ENCODE results near the gene MAP2K2.

MAP2K2 gene

DNA sequence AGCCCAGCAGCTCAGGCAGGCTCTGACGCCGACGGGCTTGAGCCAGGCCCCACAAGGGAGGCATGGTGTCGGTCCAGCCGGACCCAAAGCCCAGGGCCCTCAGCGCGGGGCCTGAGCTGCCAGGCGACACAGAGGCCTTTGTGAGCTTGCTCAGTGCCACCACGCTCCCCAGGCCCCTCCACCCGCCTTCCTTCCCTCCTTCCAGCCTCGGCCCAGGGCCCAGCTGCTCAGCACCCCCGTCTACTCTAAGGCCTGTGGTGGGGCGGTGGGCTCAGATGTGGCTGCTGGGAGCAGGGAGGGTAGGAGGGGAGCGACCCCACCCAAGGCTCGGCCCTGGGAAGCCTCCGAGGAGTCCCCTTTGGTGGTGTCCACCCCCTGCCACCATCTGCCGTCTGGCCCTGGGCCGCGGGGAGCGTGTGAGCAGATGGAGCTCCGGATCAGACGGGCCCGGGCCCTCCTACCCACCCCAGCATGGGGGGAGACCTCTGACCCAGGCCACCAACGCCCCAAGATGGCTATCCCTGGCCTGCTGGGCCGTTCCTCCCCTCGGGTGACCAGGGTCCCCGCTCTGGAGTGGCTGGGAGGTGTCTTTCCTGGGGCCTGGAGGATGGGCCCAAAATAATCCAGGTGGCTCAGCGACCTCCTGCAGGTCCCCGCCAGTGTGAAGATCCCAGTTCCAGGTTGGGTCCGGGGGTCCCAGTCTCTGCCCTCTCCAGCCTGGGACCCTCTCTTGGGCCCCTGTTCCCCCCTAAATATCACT lies 65.0 kb downstream of the MAP2K2 start:
- no peak for DNase-seq

DNA sequence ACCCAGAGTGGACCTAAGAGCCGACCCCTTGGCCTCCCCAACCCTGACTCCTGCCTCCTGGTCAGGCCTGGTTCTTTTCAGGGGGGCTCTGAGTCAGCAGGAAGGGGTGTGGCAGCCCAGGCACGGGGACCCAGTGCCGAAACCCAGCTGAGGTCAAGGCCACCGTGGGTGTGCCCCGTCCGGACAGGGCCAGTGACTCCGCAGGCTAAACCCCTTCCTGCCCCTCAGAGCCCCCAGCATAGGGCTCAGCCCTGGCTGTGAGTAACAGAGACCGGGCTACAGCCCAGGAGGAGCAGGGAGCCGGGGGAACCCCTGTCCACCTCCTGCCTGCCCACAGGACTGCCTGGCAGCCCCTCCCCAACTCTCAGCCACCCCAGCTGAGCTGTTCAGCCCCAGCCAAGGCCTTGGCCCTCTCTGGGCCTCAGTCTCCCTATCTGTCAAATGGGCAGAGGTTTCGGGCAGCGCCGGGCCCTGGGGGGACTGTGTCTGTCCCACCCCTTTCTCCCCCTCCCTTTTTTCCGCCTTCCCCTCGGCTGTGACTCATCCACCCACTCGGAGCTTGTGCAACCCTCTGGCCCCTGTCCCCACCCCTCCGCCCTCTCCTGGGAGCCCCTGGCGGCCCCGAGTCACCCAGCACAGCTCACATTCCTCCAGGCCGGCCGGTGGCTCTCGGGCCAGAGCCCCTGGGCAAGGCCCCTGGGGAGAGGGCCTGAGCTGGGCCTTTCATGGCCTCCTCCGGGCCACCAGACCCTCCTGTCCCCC lies 65.8 kb downstream of the MAP2K2 start:
- DNase-seq, result peak; percentile 52 to 76

DNA sequence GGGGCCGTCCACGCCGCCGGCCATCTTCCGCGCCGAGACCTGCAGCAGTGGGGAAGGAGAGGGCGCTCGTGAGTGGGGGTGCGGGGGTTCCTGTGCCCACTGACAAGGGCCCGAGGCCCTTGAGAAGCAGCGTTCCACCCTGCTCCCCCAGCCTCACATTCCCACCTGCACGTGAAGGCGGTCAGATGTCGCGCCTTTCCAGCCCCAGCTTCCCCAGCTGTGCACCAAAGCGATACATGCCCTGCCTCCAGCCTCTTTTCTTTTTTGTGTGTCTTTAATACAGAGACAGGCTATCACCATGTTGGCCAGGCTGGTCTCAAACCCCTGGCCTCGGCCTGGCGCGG lies 68.7 kb downstream of the MAP2K2 start:
- DNase-seq, result no peak

DNA sequence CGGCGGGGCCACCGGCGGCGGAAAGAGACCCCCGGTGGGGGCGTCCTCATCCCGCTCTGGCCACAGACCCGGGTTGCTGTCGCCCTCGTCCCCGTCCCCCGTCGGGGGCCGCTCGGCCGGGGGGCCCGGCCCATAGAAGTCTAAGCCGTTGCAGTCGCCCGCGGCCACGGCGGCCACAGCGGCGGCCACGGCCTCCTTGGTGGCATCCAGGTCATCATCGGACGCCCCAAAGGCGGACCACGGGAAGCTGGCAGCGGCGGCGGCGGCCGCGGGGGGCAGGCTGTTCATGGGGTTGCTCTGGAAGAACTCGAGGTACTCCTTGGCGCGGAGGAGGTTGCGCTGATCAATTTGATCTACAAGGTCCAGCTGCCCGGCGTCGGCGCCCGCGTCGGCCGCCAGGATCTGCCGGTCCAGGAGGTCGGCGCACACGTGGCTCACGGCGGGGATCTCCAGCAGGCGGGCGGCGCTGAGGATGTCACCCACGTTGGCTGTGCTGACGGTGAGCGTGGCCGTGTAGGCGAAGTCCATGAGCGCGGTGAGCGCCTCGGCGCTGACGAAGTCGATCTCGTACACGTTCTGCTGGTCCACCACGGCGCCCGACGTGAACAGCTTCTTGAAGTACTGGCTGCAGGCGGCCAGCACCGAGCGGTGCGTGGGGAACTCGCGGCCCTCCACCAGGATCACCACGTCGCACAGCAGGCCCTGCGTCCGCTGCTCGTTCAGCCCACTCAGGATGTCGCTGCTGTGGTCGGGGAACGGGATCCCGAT lies 69.3 kb downstream of the MAP2K2 start:
- DNase-seq, result no peak

DNA sequence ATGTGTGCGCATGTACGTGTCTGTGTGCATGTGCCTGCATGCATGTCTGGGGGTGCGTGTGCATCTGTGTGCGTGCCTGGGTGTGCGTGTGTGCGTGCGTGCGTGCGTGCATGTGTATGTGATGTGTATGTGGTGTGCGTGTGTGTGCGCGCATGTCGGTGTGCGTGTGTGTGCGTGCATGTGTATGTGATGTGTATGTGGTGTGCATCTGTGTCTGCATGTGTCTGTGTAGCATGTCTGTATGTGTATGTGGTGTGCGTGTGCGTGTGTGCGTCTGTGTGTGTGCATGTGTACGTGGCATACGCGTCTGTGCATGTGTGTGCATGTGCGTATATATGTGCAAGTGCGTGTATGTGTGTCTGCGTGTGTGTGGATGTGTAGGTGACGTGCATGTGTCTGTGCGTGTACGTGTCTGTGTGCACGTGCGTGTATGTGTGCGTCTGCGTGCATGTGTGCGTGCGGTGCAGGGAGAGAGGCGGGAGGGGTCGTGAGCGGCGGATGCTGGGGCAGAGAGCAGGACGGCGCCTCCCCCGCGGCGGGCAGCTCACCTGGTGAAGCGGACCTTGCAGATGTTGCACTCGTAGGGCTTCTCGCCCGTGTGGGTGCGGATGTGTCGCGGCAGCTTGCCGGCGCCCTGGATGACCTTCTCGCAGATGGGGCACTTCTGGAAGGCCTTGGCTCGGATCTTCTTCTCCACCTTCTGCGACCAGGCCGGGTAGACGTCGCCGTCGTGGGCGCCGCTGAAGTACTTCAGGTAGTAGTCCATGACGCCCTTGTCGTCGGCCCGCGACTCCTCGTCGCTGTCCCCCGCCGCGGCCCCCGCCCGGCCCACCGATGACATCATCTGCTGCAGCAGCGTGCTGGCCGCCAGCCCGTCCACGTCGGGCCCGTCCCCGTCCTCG lies 70.2 kb downstream of the MAP2K2 start:
- no peak for DNase-seq

DNA sequence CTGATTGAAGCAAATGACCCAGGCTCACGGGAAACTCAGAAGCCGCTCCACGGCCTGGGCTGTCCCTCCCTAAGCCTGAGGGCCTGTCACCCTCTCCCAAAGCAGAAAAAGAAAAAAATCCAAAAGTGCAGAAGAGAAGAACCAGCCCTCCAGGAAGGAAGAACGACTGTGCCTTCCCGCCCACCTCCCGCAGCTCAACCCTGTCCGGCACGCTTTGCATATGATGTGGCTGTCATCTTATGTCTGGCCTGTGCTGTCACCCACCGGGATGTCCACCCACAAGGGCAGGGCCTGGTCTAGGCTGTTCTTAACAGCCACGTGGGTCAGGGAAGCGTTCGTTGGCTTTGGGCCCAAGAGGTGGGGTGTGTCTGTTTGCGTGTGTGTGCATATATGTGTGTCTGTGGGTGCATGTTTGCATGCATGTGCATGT lies 70.9 kb downstream of the MAP2K2 start:
- DNase-seq, result no peak

DNA sequence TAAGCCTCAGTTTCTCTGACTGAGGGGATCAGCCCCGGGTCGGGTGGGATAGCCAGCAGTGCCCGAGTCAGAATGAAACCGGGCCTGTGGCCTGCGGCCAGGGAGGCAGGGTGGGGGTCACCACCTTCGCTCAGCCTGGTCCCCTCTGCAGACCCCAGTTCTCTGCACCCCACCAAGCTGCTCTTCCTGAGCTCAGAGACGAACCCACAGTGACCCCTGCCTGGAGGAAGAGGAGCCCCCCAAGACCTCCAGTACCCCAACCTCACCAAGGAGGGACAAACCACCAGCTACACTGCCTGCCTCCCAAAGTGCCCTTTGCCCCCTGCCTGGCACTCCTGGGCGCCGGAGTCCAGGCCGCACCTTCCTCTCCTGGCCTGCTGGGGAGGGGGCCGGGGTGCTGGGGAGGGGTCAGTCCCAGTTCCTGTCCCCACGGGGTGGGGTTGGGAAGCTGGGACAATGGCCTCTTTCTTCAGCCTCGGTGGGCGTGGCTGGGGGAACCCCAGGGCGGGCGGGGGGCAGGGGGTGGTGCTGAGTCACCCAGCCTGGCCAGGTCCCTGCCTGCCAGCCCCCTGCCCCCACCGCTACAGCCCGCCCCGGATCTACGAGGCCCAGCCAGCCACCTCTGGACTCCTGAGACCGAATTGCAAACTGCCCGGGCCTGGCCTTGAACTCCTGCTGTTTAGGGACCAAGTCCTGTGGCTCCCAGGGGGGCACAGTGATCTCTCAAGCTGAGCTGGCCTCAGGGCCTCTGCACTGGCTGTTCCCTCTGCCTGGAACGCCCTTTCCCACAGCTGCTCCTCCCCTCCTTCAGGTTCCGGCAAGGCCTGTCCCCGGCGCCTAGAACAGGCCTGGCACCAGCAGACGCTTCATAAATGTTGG lies 71.6 kb downstream of the MAP2K2 start:
- DNase-seq, result peak in 1 of 2 donors; percentile 59

DNA sequence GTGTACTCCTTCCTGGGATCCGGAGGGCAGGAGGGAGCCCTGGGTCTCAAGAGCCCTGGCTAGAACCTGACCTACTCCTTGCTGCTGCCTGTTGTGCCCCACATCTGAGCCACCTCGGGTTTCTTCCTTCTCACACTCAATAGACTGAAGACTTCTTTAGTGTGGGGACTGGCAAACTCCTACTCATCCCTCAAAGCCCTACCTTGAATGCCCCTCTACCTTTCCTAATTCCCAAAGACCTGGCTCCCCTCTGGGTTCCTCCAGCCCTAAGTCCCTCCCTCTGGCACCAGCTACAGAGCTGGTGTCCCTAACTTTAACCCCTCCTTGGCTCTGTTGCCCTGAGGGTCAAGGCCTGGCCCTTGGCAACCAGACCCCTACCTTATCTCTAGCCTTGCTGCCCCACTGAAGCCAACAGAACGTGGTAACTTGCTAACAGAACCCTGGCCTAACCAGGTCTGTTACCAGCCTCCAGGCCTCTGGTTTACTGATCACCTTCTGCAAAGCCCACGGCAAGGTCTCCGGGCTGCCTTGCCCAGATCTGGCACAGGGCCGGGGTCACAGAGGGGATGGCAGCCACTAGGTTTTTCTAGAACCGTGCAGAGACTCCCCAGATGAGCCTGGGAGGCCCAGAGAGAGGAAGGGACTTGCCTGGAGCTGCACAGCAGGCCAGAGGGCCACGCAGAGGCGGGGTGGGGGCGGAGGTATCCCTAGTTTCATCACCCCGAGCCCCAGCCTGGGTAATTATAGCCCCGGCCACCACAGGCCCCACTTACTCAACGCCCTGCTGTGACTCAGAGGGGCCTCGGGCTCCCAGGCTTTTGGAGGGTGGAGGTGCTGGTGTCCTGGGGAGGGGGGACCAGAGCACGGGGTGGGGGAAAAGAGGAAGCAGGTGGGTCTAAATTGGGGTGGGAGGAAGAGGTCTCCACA lies 72.5 kb downstream of the MAP2K2 start:
- peak in 1 of 2 donors; percentile 64 for DNase-seq

DNA sequence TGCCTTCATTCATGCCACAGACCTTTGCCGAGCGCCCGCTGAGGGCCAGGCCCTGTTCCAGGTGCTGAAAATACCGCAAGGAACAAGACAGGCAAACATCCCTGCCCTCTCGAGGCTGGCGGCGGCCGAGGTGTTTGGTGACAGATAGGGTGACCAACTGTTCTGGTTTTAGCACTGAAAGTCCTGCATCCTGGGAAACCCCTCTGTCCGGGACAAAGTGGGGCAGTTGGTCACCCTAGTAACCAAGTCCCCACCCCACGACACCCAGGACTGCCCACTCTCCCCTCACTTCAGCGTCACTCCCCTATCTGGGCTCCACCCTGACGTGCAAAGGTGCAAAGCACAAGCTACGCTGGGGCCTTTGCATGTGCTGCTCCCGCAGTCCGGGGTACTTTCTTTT lies 74.5 kb downstream of the MAP2K2 start:
- no peak for DNase-seq

DNA sequence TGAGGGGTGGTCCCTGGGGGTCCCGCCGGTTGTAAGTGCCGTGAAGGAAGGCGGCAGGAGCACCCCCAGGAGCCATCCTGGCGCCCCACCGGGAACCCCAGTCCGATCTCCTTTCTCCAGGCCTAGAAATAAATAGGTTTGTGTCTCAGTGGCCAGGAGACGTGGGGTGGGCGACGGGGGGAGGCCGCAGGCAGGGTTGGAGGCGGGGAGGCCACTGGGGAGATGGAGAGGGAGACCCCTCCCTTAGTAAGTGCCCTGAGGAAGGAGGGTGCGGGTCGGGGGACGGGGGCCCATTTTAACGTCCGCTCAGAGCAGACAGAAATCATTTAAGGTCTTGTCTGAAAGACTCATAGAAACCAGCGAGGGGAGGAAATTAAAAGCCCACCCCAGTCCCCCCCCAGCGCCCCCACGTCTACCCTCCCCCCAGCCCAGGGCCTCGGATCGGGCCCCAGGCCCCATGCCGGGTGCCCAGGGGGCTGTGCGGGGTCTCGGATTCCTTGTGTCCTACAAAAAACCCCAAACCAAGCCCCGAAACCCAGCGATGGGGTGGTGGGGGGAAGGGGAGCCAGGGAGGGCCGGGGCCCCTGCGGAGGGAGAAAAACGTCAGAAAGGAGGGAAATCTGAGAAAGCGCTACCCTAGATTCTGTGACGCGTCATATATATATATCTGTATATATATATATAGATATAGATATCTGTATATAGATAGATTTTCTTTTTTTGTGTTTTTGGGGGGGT lies 76.8 kb downstream of the MAP2K2 start:
- no peak for DNase-seq

DNA sequence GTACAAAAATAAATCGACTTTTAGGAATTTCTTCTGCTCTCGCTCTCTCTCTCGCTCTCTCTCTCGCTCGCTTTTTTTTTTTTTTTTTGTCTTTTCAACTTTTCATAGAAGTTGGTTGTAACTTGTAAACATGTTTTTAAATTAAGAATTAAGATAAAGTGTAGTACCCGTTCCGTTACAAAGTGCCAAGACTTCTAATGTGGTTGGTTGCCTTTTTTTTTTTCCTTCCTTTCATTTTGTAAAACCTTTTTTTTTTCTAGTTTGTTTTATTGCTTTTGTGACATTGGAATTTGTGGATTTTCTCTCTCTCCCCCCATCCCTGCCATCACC lies 77.6 kb downstream of the MAP2K2 start:
- no peak for DNase-seq

DNA sequence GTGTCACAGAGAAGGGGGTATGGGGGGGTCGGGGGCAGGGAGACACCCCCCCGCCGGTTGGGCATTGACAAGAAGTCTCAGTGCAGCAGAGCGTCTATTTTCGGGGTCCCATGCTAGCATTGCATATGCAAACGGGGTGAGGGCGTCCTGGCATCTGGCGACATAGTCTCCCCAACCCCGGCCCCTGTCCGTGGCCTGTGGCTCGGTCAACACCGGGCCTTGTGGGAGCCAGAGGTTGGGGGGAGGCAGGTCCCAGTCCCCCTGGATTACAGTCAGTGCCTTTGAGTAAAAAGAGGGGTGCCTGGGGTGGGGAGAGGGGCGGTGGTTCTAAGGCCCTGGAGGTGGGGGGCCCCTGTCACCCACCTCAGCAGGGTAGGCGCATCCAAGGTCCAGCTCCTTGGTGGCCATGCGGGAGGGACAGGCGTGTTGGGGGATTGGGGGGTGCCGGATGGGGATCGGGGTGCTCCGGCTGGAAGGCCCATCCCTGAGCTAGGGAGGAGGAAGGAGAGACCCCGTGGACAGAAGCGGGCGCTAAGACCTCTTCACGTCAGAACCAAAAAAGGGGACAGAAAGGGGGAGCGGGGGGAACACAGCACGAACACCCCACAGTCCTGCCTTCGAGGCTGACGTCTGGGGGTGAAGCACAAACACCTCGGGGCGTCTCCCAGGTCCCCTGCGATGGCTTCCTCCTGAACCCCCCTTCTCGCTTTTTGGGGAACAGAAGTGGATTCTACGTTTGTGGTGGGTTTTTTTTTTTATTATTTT lies 78.1 kb downstream of the MAP2K2 start:
- no peak for DNase-seq

DNA sequence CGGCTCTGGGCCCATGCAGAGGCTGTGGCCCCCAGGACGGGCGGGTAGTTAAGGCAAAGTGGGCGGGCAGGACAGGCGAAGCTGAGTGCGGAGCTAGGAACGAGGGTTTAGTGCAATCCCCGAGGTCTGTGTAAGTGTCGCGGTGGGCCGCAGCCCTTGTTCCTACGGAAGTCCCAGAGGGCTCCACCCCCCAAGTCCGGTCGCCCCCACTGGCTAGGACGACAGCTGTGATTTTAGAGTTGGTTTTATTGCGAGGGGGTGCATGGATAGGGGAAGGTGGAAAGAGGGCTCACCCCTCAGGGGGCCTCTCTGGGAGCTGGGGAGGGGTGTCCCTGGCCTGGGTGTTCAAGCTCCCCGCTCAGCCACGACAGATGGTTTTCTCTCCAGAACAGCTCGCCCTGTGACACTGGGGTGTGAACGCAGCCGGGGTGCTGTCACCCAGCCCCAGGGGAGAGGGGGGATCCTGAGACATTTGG lies 78.9 kb downstream of the MAP2K2 start:
- no peak for DNase-seq

DNA sequence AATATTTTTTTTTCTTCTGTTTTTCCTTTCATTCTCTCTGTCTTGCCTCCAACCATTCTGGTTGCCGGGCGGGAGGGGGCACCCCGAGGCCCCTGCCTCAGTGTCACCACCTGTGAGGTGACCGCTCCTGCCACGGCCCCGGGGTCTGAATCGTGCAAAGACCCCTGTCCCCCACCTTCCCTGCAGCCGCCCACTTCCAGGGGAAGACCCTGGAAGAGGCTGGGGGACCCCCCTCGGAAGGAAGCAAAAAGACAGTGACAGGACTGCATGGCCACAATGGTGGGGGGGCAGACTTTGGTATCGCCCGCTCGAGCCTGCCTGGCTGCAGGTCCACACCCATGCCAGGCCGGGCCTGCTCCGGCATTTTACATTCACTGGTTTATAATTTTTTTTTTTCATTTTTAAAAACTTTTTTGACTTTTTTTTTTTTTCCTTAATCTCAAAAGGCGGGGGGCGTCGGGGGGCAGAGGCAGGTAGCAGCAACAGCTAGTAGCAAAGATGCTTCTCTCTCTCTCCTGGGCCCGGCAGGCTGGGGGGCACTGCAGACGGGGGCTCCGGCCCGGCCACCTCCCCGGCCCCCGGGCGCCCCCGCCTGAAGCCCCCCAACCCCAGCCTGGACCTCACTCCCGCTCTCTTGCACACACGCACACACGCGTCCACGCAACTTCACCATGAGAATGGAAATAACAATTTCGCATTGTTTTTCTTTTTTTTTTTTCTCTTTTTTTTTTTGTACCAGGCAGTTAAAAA lies 79.8 kb downstream of the MAP2K2 start:
- DNase-seq, result no peak

DNA sequence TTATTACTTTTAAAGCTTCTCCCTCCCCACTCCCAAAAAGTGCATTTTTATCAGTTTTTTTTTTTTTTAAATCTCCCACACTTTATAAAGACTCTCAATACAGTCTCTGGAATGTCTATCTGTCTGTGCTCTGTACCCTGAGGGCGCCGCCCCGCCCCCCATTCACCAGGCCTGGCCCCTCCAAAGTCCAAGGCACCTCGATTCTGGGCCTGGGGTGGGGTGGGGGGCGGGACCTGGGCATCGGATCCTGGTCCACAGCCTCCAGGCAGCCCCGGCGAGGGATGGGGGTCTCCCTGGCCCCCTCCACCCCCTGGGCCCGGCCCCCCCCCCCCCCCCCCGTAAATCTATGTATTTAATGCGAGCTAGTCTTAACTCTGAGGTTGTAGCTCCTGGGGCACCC lies 80.5 kb downstream of the MAP2K2 start:
- no peak for DNase-seq

DNA sequence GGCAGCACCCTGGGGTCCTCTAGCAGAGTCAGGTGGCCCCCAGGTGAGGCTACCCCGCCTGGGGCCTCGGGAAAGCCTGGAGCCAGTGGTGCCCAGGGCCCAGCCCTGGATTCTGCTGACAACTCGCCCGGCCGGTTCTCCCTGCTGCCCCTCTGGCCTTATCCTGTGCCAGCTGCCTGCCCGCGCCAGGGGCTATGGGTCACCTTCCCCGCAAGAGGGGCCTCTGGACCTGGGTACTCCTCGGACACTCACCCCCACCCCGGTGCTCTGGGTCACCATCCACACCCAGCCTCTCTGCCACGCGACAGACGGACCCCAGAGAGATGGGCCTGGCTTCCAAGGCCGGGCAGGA lies 81.2 kb downstream of the MAP2K2 start:
- no peak for DNase-seq

DNA sequence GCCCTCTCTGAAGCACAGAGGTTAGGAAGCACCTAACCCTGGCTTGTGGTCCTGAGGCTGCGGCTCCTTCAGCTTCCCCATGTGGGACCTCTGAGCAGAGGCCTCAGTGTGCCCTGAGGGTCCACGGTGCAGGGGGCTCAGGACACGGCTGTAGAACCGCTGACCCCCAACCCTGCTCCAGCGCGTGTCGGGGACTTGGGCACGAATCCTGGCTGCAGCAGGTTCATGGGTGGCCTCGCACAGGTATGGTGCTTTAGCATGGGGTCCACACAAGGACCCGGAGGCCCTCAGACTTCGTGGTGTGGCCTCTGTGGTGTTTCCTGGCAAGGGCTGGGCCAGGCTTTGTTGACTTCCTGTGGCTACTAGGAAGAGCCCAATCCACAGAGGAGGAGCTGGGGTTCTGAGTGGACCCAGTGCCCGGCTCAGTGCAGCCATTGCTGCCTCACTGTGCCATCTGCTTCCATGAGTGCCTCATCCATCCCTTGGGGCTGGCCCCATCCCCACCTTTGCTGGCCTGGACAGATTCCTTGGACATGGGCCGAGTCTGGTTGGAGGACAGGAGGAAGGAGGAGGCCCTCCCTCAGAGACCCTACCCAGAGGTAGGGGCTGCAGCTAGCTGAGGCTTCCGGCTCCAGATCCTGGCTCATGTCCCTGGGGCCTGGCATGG lies 81.7 kb downstream of the MAP2K2 start:
- no peak for DNase-seq
